Duodenal mucosa (tissue), 2 donors: ENCODE results near the gene TFPI.

ENCODE experiments used
- H3K27ac ChIP-seq: one replicate; pipeline ENCODE4 v1.7.0; 2013; ENCODE audit warnings: low read depth, low read length
- H3K27me3 ChIP-seq, 2 donors: one replicate each; pipeline ENCODE4 v1.7.0; 2013; ENCODE audit warnings: low read length in 2 of 2, control low read depth in 1 of 2; ENCODE audit not compliant: insufficient read depth in 2 of 2, control insufficient read depth in 1 of 2
- H3K36me3 ChIP-seq, 2 donors: one replicate each; pipeline ENCODE4 v1.7.0; 2013; ENCODE audit warnings: low read length in 2 of 2, control low read depth in 1 of 2; ENCODE audit not compliant: insufficient read depth in 2 of 2, control insufficient read depth in 1 of 2
- H3K4me1 ChIP-seq, 2 donors: one replicate each; pipeline ENCODE4 v1.7.0; 2013; ENCODE audit warnings: low read length in 2 of 2, control low read depth in 1 of 2; ENCODE audit not compliant: insufficient read depth in 2 of 2, control insufficient read depth in 1 of 2
- H3K4me3 ChIP-seq, 2 donors: one replicate each; pipeline ENCODE4 v1.7.0; 2013; ENCODE audit warnings: low read length in 2 of 2, low read depth in 1 of 2
- H3K9ac ChIP-seq, 2 donors: one replicate each; pipeline ENCODE4 v1.7.0; 2013; ENCODE audit warnings: low read length in 2 of 2, low read depth in 1 of 2
- H3K9me3 ChIP-seq, 2 donors: one replicate each; pipeline ENCODE4 v1.7.0; 2013; ENCODE audit warnings: low read length in 2 of 2, control low read depth in 1 of 2; ENCODE audit not compliant: control insufficient read depth in 1 of 2

The TFPI gene

GRCh38 chr2:187505065-187505672 is 49.1 kb downstream of the TFPI start:
- Histone ChIP-seq H3K4me3 (no peak overlapping the region), H3K36me3 (no peaks in the 10 kb centered on the region), H3K4me1 (peaks cover 11% of the 10 kb centered on the region in 2 donors), H3K9ac (no peak overlapping the region), H3K27ac (no peak overlapping the region), H3K9me3 (peaks cover 0 to 4% of the 10 kb centered on the region in 2 donors), H3K27me3 (no peaks in the 10 kb centered on the region)

GRCh38 chr2:187504312-187504921 is 49.8 kb downstream of the TFPI start:
- Histone ChIP-seq H3K4me3 (no peak overlapping the region), H3K4me1 (peaks cover 5 to 11% of the 10 kb centered on the region in 2 donors), H3K9me3 (peaks cover 0 to 4% of the 10 kb centered on the region in 2 donors), H3K27ac (no peak overlapping the region), H3K9ac (no peak overlapping the region), H3K27me3 (no peaks in the 10 kb centered on the region), H3K36me3 (no peaks in the 10 kb centered on the region)

- Histone ChIP-seq H3K4me1 (peaks cover 5 to 11% of the 10 kb centered on the region in 2 donors), H3K9ac (no peak overlapping the region), H3K36me3 (no peaks in the 10 kb centered on the region), H3K27ac (no peak overlapping the region), H3K4me3 (no peak overlapping the region), H3K27me3 (no peaks in the 10 kb centered on the region), H3K9me3 (no peaks in the 10 kb centered on the region)
These were observed 50.5 kb downstream of the TFPI start for GRCh38 chr2:187503700-187504099.

- no peak overlapping the region for H3K4me3 ChIP-seq
- H3K36me3 ChIP-seq, result no peaks in the 10 kb centered on the region
- H3K4me1 ChIP-seq, result peaks cover 5 to 11% of the 10 kb centered on the region in 2 donors
- H3K27ac ChIP-seq, result no peak overlapping the region
- no peaks in the 10 kb centered on the region for H3K27me3 ChIP-seq
- H3K9me3 ChIP-seq, result no peaks in the 10 kb centered on the region
- no peak overlapping the region for H3K9ac ChIP-seq
These were observed 51.8 kb downstream of the TFPI start for GRCh38 chr2:187502467-187502866.

- Histone ChIP-seq H3K27ac (no peak overlapping the region), H3K4me3 (peak overlapping the region; percentile 9 to 31), H3K36me3 (no peaks in the 10 kb centered on the region), H3K9ac (no peak overlapping the region), H3K4me1 (peaks cover 5 to 11% of the 10 kb centered on the region in 2 donors), H3K27me3 (no peaks in the 10 kb centered on the region), H3K9me3 (no peaks in the 10 kb centered on the region)
These were observed 53.5 kb downstream of the TFPI start for GRCh38 chr2:187500585-187501359.

GRCh38 chr2:187499941-187500532 is 54.2 kb downstream of the TFPI start:
- Histone ChIP-seq H3K36me3 (peaks cover 4 to 7% of the 10 kb centered on the region in 2 donors), H3K4me3 (no peak overlapping the region), H3K9me3 (no peaks in the 10 kb centered on the region), H3K9ac (no peak overlapping the region), H3K27ac (no peak overlapping the region), H3K27me3 (no peaks in the 10 kb centered on the region), H3K4me1 (peaks cover 5 to 11% of the 10 kb centered on the region in 2 donors)

- no peak overlapping the region for H3K4me3 ChIP-seq
- no peak overlapping the region for H3K27ac ChIP-seq
- H3K36me3 ChIP-seq, result peaks cover 10 to 19% of the 10 kb centered on the region in 2 donors
- no peaks in the 10 kb centered on the region for H3K9me3 ChIP-seq
- H3K9ac ChIP-seq, result no peak overlapping the region
- H3K4me1 ChIP-seq, result peaks cover 5 to 11% of the 10 kb centered on the region in 2 donors
- H3K27me3 ChIP-seq, result no peaks in the 10 kb centered on the region
These were observed 56.3 kb downstream of the TFPI start for GRCh38 chr2:187497858-187498463.

GRCh38 chr2:187497140-187497539 is 57.1 kb downstream of the TFPI start:
- Histone ChIP-seq H3K27ac (no peak overlapping the region), H3K27me3 (no peaks in the 10 kb centered on the region), H3K9me3 (no peaks in the 10 kb centered on the region), H3K4me1 (peaks cover 5 to 7% of the 10 kb centered on the region in 2 donors), H3K36me3 (peaks cover 10 to 21% of the 10 kb centered on the region in 2 donors), H3K4me3 (no peak overlapping the region), H3K9ac (no peak overlapping the region)

- H3K27ac ChIP-seq, result no peak overlapping the region
- H3K4me1 ChIP-seq, result no peaks in the 10 kb centered on the region
- H3K9me3 ChIP-seq, result no peaks in the 10 kb centered on the region
- H3K36me3 ChIP-seq, result peaks cover 10 to 21% of the 10 kb centered on the region in 2 donors
- no peak overlapping the region for H3K9ac ChIP-seq
- no peaks in the 10 kb centered on the region for H3K27me3 ChIP-seq
- no peak overlapping the region for H3K4me3 ChIP-seq
These were observed 58.9 kb downstream of the TFPI start for GRCh38 chr2:187495324-187495723.
